ENCODE results near the gene MPC2.
"Not testable (repeated sequence)": the region's sequence is repeated elsewhere in the genome, so short reads cannot be mapped to it uniquely, and the experiment has no call there.

MPC2 gene

DNA sequence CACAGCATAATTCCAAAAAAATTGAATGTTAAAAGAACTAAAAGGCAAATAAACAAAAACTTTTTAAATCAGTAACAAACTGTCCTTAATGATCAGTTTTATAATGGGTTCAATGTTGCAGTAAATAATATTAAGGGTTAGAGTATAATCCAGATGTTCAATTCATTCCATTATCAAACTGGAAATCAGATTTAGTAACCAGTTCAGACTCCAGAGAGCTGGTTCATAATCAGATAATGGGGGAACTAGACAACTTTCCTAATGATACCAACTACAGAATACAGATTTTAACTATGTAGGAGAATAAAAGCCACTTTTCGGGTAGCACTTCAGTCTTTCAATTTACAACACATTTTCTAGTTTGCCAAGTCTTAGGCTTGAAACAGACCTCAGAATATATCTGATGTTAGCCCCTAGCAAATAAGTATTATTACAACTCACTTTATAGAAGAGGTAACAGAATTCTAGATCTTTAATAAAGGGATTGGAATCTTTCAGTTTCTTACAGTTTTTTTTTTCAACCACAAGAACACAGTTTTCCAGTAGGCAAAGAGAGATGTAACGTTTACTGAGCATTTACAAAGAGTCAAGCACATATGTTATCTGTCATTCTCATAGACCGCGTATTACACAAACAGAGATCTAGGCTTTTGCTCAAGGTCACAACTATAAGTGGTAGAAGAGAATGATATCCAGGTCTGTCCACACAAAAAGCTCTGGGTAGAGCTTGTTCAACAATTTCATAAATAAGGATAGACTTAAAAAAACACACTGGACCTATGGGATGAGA is 2.3 kb downstream of the MPC2 start:
- DNase-seq = no peak

DNA sequence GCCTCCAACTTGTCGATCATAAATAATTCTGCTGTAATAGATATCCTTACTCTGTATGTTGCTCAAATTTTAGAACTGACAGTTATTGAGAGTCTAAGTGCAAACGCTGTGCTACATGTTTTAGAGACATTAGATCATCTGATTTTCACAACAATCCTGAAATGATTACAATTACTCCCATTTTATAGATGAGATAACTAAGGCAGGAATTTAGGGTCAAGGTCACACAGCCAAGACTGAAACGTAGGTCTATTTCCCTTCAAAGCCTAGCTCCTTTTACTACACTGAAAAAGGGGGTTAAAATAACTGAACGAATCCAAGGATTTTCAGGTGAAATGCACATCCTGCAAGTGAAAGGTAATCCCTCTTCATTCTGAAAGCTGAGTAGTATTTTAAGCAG is 3.1 kb downstream of the MPC2 start:
- no peak for DNase-seq

DNA sequence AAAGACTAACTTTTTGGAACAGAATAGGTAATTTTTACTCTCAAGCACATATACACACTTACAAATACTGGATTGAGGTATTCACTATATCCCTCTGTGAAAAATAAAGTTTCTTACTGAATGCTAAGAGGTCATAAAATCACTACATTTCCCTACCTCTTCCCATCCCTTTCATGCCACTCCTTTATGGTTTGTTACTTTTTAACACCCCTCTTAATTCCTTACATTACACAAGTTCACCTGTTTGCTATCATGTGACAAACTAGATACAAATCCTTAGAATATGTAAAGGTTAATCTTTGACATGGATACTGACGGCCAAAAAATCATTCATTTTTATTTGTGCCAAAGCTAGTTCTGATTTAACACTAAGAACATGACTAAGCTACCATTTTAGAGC is 7.1 kb downstream of the MPC2 start:
- DNase-seq = no peak

DNA sequence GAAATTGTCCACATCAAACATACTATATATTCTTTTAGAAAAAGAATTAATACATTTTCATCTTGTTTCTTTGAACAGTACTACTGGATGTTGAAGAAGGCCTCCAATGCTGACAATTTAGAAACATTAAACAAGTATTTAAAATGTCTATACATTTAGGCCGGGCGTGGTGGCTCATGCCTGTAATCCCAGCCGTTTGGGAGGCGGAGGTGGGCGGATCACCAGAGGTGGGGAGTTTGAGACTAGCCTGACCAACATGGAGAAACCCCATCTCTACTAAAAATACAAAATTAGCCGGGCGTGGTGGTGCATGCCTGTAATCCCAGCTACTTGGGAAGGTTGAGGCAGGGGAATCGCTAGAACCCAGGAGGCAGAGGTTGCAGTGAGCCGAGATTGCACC is 8.0 kb downstream of the MPC2 start:
- DNase-seq = not testable (repeated sequence)

DNA sequence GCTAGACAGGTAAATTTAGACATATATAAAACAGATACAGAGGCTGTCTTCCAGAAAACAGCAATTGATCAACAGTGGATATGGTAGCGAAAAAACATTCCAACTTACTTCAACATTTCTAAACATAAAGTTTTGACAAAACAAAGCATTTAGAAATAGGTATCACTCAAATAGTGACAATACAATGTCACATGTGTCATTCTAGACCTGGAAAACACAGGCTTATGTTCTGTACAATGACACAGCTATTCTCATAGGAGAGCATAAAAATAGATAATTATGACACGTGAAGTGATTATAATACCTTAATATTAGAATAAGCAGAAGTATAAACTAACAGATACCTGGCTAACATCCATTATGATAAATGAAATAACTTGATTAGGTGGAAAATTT is 8.4 kb downstream of the MPC2 start:
- DNase-seq = no peak

DNA sequence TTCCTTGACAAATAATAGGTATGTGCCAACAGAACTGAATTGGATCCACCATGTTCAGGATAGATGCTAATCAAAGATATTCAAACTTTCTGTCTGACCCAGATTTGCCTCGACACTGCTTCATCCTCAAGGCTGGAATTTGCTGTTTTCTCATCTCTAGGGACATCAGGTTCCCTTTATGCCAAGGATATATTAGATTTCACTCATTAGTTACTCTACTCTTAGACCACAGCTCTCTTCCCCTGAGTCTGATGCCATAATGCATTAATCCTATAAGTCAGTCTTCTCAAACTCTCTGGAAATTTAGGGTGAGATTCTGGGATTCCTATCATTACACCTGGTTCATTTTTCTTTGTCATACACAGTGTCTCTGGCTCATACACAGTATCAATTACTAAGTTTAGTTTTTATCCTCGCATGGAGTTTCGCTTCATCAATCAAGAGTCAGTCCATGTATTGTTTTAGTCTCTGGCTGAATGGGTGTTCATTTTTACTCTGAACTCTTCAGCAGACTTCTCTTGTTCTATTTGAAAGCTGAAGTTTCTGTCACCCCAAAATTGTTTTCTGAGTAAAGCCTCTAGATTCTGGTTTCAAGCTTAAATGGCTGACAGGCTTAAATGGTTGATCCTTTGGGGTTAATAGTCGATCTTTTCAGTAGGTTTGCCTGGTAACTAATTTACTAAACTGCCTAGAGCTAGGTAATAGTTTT is 9.7 kb downstream of the MPC2 start:
- DNase-seq = no peak

DNA sequence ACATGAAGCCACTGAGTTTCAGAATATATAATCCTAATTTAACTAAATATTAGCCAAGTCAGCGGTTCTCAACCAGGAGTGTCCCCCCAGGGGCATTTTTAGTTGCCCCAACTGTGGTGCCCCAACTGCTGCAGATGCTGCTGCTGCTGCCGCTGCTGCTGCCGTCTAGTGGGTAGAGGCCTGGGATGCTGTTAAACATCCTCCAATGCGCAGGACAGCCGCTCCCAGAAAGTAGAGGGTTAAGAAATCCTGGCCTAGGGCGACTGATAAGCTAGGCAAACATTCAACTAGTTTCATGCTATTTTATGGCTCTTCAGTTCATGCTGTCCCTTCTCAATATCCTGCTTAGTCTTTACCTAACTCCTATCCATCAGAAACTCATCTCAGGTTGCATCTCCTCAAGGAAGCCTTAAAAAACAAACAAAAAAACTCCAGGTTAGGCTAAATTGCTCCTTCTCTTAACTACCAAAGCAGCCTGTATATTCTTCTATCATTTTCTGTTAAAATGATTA is 10.3 kb downstream of the MPC2 start:
- DNase-seq = no peak

DNA sequence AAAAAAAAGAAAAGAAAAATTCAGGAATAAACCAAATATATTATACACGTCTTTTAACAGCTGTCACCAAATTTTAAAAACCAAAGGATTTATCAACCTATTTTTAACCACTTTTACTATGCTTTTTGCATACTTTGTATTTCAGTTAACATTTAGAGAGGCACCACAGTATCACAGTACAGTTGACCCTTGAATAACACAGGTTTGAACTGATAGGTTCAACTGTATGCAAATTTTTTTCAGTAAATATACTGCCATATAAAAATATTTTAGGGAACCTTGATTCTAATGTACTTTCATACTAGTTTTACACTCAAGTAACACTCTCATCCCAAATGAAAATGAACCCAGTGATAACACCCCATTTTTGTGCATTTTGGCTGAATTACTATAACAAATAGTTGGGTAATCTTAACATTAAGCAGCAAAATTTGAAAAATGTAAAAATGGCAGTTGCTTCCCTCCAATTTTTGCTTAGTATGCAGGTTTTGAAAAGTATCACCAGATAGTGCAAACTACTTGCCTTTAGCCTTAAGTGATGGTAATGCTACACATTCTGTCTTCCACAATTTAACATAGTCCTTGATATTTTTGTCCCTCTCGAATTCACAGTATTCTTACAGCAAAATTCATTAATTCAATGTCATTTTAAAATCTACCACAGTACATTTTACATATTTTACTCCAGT is 12.2 kb downstream of the MPC2 start:
- DNase-seq = no peak

DNA sequence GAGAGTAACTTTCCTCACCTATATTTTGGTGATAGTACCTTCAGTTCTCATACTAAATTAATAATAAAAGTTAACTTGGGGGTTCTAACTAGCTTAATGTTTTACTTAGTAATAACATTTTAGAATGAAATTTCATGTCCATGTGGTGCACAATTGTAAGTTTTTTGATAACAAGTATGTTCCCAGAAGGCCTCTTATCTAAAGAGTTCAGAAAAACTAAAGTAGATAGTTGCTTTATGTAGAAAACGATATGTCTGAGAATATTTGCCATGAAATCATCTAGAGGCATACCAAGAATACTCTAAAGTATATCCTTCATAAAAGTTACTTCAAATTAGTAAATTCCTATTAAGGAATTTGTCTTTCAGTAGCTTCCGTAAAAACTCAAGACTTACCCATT is 12.8 kb downstream of the MPC2 start:
- DNase-seq = no peak

DNA sequence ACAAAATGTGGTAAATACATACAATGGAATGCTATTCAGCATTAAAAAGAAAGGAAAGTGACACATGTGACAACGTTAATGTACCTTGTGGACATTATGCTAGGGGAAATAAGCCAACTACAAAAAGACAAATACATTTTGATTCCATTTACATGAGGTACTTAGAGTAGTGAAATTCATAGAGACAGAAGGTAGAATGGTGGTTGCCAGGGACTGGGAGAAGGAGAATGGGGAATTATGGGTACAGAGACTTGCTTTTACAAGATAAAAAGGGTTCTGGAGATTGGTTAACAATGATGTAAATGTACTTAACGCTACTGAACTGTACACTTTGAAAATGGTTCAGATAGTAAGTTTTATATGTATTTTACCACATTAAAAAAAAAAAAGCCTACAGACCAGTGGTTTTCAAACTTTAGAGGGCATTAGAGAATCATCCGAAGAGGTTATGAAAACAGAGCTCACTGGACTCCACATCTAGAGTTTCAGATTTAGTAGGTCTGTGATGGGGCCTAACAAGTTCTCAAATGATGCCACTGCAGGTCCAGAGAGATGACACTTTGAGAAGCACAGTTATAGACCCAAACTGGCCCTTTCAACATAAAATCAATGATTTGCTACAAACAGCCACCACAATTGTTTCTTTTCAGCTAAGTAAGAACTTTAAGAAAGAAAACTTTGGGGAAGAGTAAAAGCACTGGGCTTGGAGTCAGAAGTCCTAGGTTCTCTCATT is 13.4 kb downstream of the MPC2 start:
- no peak for DNase-seq

DNA sequence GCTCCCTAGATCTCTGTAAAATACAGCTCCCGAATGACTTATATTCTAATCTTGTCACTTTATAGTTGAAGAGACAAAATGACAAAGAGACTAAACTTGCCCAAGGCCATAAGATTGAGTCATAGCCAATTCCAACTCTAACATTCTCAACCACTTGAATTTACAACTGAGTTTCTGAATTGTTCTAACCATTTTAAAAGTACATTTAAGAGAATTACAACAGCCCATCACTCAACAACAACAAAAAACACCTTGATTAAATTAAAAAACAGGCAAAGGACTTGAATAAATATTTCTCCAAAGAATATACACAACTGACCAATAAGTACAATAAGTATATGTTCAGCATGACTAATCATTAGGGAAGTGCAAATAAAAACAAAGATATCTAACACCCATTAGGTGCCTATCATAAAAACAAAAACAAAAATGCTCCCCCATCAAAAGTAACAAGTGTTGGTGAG is 14.2 kb downstream of the MPC2 start:
- DNase-seq = no peak

DNA sequence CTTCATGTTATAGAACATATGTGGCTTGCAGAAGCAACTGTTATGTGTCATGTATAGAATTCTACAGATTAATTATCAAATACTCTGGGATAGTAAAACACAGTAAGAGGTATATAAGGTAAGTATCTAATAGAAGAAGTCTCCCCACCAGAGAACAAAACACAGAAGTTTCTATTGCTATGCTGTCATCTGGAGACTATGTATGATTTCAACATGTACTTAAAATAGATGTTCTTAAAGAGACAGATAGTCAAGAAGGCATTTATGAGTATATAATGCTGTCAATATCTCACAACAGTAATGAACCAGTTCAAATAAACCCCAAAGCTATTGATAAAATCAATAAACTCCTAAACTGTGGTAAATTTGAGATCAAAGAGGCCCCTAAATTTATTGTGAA is 14.8 kb downstream of the MPC2 start:
- DNase-seq = no peak

DNA sequence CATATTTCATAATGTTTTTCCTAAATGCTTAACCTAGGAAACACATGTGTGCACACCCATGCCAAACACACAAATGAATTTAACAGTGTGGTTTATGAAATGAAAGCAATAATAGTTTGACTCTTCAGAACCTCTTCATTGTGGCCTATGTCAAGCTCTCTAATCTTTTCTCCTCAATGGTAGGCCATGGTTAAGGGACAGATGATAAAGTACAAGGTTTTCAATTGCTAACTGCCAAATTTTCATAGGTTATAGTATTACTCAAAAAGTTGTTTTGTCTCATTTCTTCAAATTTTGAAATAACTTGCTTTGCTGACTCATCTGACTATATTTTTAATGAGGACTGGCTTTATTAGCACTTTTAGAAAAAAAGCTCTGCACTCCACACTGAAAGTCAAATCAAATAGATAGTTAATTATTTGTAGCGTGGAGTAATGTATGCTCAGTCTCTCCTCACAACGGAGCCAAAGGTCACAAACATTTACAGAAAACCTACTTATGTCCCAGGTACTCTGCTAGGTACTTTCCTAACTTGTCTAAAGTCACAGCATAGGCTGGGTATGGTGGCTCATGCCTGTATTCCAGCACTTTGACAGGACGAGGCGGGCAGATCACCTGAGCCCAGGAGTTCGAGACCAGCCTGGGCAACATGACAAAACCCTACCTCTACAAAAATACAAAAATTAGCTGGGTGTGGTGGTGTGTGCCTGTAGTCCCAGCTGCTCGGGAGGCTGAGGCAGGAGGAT is 19.9 kb downstream of the MPC2 start:
- no peak for DNase-seq

DNA sequence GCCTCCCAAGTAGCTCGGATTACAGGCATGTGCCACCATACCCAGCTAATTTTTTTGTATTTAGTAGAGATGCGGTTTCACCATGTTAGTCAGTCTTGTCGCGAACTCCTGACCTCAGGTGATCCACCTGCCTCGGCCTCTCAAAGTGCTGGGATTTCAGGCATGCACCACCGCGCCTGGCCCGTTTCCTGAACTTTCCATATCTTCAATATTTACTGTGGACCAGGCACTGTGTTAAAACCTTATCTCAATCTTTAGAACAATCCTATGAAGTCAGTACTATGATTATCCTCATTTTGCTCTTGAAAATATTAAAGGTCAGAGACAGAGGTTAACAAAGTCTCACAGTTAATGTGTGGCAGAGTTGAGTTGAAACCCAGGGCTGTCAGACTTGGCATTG is 21.3 kb downstream of the MPC2 start:
- DNase-seq = no peak

DNA sequence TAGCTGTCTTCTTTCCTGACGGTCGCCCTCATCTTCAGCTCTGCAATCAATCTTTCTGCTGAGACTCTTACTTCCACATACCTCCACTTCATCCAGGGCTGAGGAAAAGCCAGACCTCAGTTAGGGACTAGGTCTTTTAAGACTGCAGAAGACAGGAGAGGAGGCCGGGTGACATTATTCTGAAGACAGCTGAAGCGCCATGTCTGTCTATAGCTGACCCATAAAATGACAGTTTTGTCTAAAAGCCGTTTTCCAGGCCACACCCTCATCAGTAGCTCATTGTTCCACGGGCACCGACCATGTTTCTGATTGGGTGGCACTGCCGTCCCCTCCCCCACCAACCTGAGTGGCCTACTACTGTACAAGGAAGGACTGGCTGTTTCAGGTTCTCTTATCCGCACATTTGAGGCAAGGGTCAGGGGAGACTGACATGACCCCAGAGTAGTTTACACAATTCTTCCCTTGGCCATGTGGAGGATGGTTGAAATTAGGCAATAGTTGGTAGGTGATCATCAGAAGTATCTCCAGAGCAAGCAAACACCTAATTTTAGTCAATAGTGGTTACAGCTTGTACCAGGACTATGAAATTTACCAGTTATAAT is 22.9 kb downstream of the MPC2 start, which contains the start of gene ADCY10:
Gene ADCY10 (minus strand): TSS at position 240 of the 602 bp plus-strand sequence. CDS start 8,994 bp downstream, outside the sequence.
- DNase-seq = no peak

DNA sequence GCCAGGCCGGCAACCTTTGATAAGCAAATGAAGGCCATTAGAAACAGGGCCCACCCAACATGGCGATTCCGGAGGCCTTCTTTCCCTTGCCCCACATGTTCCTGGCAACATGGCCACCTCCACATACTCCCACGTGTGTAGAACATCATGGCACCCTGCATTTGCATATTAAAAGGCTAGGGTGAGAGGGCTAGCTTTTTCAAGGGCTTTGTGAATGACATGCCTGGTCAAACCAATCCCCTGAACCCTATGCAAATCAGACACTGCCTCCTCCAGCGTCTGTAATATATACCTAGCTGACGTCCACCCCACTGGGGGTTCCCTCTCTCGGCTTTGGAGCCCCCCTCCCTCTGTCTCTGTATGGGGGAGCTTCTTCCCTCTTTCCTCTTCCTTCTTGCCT is 24.6 kb downstream of the MPC2 start:
- no peak for DNase-seq

DNA sequence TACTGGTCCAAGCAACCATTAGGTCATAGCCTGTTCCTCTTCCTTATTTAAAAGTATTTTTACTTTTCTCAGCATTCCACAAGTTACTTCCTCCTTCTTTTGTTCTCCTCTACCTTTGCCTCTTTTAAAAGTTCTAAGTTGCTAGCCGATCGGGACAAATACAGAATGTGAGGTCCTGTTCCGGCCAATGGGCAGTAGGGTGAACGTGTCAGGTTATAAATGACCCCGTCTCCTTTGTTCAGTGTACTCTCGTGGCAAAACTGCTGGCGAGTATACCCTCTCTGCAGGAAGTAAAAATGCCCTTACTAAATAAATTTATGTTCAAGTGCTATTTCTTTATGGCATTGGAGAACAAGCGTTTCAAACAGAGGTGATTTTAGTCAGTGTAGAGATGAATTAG is 25.5 kb downstream of the MPC2 start:
- no peak for DNase-seq

DNA sequence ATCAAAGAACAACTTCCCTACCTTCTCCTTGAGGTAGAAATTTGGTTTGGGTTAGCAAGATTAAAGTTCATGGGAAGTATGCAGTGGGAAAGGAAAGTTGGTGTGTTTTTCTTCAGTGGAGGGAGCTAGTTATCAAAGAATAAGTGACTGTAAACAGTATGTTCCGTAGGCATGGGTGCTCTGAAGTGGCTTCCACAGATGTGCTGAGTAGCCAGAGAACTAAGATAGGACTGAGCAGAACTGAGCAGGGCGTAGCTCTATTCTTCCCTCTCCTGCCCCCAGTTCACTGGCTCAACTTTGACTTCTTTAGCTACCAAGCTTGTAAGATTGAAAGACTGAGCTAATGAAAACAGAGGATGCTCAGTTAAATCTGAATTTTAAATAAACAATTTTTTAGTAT is 26.3 kb downstream of the MPC2 start:
- no peak for DNase-seq

DNA sequence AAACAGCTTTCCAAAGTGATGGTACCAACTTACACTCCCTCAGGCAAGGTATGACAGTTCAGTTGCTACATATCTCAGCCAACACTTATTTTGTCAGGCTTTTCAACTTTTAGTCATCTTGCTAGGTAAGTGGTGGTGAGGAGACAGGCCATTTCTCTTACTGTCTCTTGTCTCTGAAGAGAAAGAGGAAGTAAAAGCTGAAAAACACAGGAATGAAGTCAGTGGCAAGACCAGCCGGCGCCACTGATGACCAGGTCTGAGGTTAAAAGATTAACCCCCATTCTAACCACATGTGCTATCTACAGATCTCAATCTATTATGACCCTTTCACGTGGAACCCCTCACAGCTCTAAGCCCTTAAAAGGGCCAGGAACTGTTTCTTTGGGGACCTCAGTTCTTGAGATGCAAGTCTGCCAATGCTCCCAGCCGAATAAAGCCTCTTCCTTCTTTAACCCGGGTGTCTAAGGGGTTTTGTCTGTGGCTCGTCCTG is 27.1 kb downstream of the MPC2 start:
- no peak for DNase-seq

DNA sequence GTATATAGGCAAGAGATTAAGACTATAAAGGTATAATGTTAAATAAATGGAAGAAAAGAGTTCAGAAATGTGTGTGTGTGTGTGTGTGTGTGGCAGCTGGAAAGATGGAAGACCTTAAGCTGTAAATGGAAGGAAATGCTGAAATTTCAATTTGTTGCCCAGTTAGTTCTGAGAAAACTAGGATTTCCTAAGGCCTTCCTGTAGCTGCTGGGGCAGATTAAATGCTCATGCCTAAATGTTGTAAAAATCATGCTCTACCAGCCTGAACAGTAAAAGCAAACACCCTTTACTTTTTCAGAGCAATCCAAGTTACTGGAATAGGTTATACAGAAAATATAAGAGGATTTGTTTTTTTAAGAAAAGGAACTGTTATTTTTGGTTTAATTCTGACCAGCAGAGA is 31.2 kb downstream of the MPC2 start:
- no peak for DNase-seq

DNA sequence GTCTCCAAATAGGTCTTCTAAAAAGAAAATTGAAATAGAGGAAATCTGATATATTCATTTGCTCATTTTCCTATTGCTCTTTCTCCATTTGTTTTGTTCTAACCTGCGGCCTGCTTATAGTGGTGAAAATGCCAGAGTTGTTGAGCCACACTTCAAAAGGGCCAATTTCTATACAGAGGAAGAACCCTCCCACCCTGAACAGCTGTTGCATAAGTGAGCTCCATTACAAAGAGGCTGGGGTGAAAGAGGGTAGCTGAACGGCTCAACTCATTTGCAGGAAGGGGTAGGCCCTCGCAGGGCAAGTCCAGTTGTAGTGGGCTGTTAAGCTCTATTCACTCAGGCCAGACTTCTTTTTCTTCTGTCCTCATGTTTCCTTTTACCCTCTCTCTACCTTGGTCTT is 31.7 kb downstream of the MPC2 start:
- peak; percentile 7 for DNase-seq
